ENCODE measurements around the gene SLC35F1.

Gene SLC35F1

GRCh38 chr6:117919775-117920729, 13.0 kb downstream of the SLC35F1 start:
- no peak for DNase-seq (ENCODE audit: low read depth)
- TF ChIP-seq, protein P1, sequence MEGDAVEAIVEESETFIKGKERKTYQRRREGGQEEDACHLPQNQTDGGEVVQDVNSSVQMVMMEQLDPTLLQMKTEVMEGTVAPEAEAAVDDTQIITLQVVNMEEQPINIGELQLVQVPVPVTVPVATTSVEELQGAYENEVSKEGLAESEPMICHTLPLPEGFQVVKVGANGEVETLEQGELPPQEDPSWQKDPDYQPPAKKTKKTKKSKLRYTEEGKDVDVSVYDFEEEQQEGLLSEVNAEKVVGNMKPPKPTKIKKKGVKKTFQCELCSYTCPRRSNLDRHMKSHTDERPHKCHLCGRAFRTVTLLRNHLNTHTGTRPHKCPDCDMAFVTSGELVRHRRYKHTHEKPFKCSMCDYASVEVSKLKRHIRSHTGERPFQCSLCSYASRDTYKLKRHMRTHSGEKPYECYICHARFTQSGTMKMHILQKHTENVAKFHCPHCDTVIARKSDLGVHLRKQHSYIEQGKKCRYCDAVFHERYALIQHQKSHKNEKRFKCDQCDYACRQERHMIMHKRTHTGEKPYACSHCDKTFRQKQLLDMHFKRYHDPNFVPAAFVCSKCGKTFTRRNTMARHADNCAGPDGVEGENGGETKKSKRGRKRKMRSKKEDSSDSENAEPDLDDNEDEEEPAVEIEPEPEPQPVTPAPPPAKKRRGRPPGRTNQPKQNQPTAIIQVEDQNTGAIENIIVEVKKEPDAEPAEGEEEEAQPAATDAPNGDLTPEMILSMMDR (IDR thresholded peaks at IDR 0.05; ENCODE audit: control insufficient read depth, insufficient read depth, low read depth, low read length, missing control alignments): no peak
- H3K4me3 ChIP-seq (ENCODE audit: control insufficient read depth, low read depth, low read length): no peak overlapping the region

GRCh38 chr6:117924690-117925089, 17.6 kb downstream of the SLC35F1 start:
- DNase-seq (ENCODE audit: low read depth): no peak
- TF ChIP-seq, protein P1 (IDR thresholded peaks at IDR 0.05; ENCODE audit: control insufficient read depth, insufficient read depth, low read depth, low read length, missing control alignments): no peak
- H3K4me3 ChIP-seq (ENCODE audit: control insufficient read depth, low read depth, low read length): no peak overlapping the region

DNA sequence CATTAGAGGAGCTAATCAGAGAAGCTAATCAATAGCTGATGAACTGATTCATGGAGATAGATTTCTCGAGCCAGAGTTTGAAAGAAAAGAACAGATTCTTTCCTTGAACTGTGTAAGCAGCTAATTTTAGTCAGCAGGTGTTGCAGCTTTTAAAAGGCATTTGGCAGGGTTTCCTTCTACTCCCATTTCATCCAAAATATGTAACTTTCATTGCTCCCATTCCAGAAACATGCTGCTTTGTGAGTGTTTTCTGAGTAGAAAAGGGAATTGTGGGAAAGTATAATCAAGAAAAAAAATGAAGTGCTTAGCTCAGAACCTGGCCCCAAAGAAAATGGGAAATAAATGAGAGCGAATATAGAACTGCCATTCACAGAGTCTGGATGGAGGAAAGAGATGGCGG, 20.8 kb downstream of the SLC35F1 start:
- DNase-seq (ENCODE audit: low read depth): no peak
- H3K4me3 ChIP-seq (ENCODE audit: control insufficient read depth, low read depth, low read length): no peak overlapping the region
- TF ChIP-seq, protein P1 (IDR thresholded peaks at IDR 0.05; ENCODE audit: control insufficient read depth, insufficient read depth, low read depth, low read length, missing control alignments): no peak

- TF ChIP-seq, protein P1 (IDR thresholded peaks at IDR 0.05; ENCODE audit: control insufficient read depth, insufficient read depth, low read depth, low read length, missing control alignments): no peak
- no peak for DNase-seq (ENCODE audit: low read depth)
- H3K4me3 ChIP-seq (ENCODE audit: control insufficient read depth, low read depth, low read length): no peak overlapping the region
Observed at GRCh38 chr6:117928833-117929232, 21.8 kb downstream of the SLC35F1 start.

DNA sequence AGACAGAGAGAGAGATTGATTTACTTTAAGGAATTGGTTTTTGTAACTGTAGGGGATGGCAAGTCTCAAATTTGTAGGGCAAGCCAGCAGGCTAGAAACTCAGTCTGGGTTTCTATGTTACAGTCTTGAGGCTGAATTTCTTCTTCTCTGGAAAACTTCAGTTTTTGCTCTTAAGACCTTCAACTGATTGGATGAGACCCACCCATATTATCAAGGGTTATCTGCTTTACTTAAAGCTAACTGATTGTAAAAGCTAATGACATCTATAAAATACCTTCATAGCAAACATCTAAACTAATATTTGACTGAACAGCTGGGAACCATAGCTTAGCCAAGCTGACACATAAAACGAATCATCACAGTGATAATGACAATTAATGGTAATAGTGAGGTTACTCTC, 22.4 kb downstream of the SLC35F1 start:
- TF ChIP-seq, protein P1 (IDR thresholded peaks at IDR 0.05; ENCODE audit: control insufficient read depth, insufficient read depth, low read depth, low read length, missing control alignments): no peak
- DNase-seq (ENCODE audit: low read depth): no peak
- H3K4me3 ChIP-seq (ENCODE audit: control insufficient read depth, low read depth, low read length): no peak overlapping the region

DNA sequence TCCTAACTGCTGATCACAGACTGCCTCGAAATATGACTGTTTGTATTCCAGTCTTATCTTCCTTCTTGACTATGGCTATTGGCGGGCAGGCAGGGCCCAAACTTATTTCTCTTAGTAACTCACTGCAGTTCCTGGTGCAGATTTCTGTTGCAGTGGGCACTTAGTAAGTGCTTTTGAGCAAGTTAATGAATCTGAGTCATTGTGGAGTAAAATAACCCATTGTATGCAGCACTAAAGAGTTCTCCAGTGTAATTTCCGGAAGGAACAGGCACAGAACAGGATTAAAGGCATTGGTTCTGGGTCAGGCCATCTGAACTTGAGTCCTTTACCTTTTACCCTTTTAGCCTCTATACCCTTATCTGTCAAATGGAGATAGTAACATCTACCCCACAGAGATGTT, 23.6 kb downstream of the SLC35F1 start:
- no peak for DNase-seq (ENCODE audit: low read depth)
- H3K4me3 ChIP-seq (ENCODE audit: control insufficient read depth, low read depth, low read length): no peak overlapping the region
- TF ChIP-seq, protein P1 (IDR thresholded peaks at IDR 0.05; ENCODE audit: control insufficient read depth, insufficient read depth, low read depth, low read length, missing control alignments): no peak
